Calu3 (cell line): ENCODE results near the gene CCBE1. TPM values are rescaled to one million over a fixed set of nuclear protein-coding genes. Genes with fewer than 3 reads are reported as not detected.

ENCODE experiments used
- BruUV-seq: library from RNA; stranded (reverse); fragments of 400-500 nt; replicated peaks from 2 replicates; lab custom pipeline; 2021; lab: Mats Ljungman, UMichigan
- CTCF ChIA-PET: fragments of 300-600 bp; sonication (Branson Sonifier 250); formaldehyde crosslinking; loops from one replicate; lab custom pipeline; 2022; ENCODE audit warnings: antibody characterized with exemption; lab: Charles Lee
- DNase-seq: peaks from one replicate; pipeline ENCODE4 v3.0.0; 2022
- H3K27ac Mint-ChIP-seq: one replicate; pipeline ENCODE4 v1.8.0; 2022; ENCODE audit warnings: mixed read lengths; ENCODE audit not compliant: unreplicated experiment
- H3K27me3 Mint-ChIP-seq: one replicate; pipeline ENCODE4 v1.8.0; 2022; ENCODE audit warnings: mixed read lengths; ENCODE audit not compliant: unreplicated experiment
- H3K36me3 Mint-ChIP-seq: one replicate; pipeline ENCODE4 v1.8.0; 2022; ENCODE audit warnings: mild to moderate bottlenecking, moderate library complexity, mixed read lengths; ENCODE audit not compliant: insufficient read depth, unreplicated experiment
- H3K4me1 Mint-ChIP-seq: one replicate; pipeline ENCODE4 v1.8.0; 2022; ENCODE audit warnings: mild to moderate bottlenecking, low read depth, mixed read lengths; ENCODE audit not compliant: unreplicated experiment
- H3K4me3 Mint-ChIP-seq: one replicate; pipeline ENCODE4 v1.8.0; 2022; ENCODE audit warnings: mild to moderate bottlenecking, low read depth, moderate library complexity, mixed read lengths; ENCODE audit not compliant: unreplicated experiment
- H3K9me3 Mint-ChIP-seq: one replicate; pipeline ENCODE4 v1.8.0; 2022; ENCODE audit warnings: low read depth, mixed read lengths; ENCODE audit not compliant: unreplicated experiment
- CTCF ChIP-seq: fragments of 200-600 bp; IDR thresholded peaks from one replicate; pipeline ENCODE4 v1.8.0; 2022; ENCODE audit warnings: antibody characterized with exemption; ENCODE audit not compliant: unreplicated experiment
- intact Hi-C: fragments of 100-400 bp; cut with micrococcal nuclease; formaldehyde crosslinking; loops from one replicate; pipeline ENCODE4 v1.10.0; 2022; ENCODE audit not compliant: unreplicated experiment
- total RNA-seq: library from RNA; stranded (reverse); gene quantifications from 2 replicates; pipeline ENCODE4 v1.2.3, GENCODE V29; 2022

The CCBE1 gene
- total RNA-seq, 1 experiment from 2014 or later, result 0.12 TPM

- TF ChIP-seq CTCF, result no peak
- CTCF ChIA-PET, result no interaction called here
- BruUV-seq, result no TSS peak
- intact Hi-C loops, result no loop called here
- H3K27me3 Mint-ChIP-seq, result peaks cover 100% of the 10 kb centered on the region
- H3K36me3 Mint-ChIP-seq, result no peaks in the 10 kb centered on the region
- no peaks in the 10 kb centered on the region for H3K4me1 Mint-ChIP-seq
- H3K4me3 Mint-ChIP-seq, result no peak overlapping the region
- DNase-seq, result no peak
- no peak overlapping the region for H3K27ac Mint-ChIP-seq
- H3K9me3 Mint-ChIP-seq, result no peaks in the 10 kb centered on the region
Measured at GRCh38 chr18:59498506-59499086, 198.6 kb downstream of the CCBE1 start.

GRCh38 chr18:59492756-59493421, 204.3 kb downstream of the CCBE1 start:
- DNase-seq, result no peak
- Mint-ChIP-seq H3K27ac (no peak overlapping the region), H3K27me3 (peaks cover 88% of the 10 kb centered on the region), H3K9me3 (no peaks in the 10 kb centered on the region), H3K4me1 (no peaks in the 10 kb centered on the region), H3K4me3 (no peak overlapping the region), H3K36me3 (no peaks in the 10 kb centered on the region)
- CTCF ChIA-PET, result no interaction called here
- no peak for TF ChIP-seq CTCF
- no TSS peak for BruUV-seq
- intact Hi-C loops, result no loop called here

- no peak for DNase-seq
- intact Hi-C loops, result no loop called here
- H3K27me3 Mint-ChIP-seq, result peaks cover 87% of the 10 kb centered on the region
- no peak overlapping the region for H3K4me3 Mint-ChIP-seq
- TF ChIP-seq CTCF, result no peak
- BruUV-seq, result no TSS peak
- H3K9me3 Mint-ChIP-seq, result no peaks in the 10 kb centered on the region
- H3K36me3 Mint-ChIP-seq, result no peaks in the 10 kb centered on the region
- H3K4me1 Mint-ChIP-seq, result no peaks in the 10 kb centered on the region
- H3K27ac Mint-ChIP-seq, result no peak overlapping the region
- CTCF ChIA-PET, result no interaction called here
Measured at GRCh38 chr18:59488899-59489298, 208.3 kb downstream of the CCBE1 start.

- no TSS peak for BruUV-seq
- no peak for DNase-seq
- no peak overlapping the region for H3K4me3 Mint-ChIP-seq
- H3K9me3 Mint-ChIP-seq, result no peaks in the 10 kb centered on the region
- H3K36me3 Mint-ChIP-seq, result no peaks in the 10 kb centered on the region
- intact Hi-C loops, result no loop called here
- H3K4me1 Mint-ChIP-seq, result no peaks in the 10 kb centered on the region
- H3K27ac Mint-ChIP-seq, result no peak overlapping the region
- CTCF ChIA-PET, result no interaction called here
- no peak for TF ChIP-seq CTCF
- peaks cover 84% of the 10 kb centered on the region for H3K27me3 Mint-ChIP-seq
Measured at GRCh38 chr18:59485382-59485781, 211.8 kb downstream of the CCBE1 start.
